NT2/D1 (cell line): ENCODE measurements around the gene STX11.

Experiments used
- DNase-seq: peaks from one replicate; pipeline ENCODE4 v3.0.0-alpha.2; 2011; ENCODE audit warnings: low read depth, low spot score
- H3K27me3 ChIP-seq: 2 replicates; pipeline ENCODE4 v1.6.0; 2011; ENCODE audit warnings: mild to moderate bottlenecking; ENCODE audit not compliant: insufficient read length, insufficient read depth
- H3K36me3 ChIP-seq: 2 replicates; pipeline ENCODE4 v1.6.1; 2011; ENCODE audit warnings: mild to moderate bottlenecking, low read length, mixed read lengths; ENCODE audit not compliant: insufficient read depth, insufficient read length
- H3K4me1 ChIP-seq: 2 replicates; pipeline ENCODE4 v1.5.1; 2011; ENCODE audit not compliant: insufficient read depth, insufficient read length
- H3K4me3 ChIP-seq: 2 replicates; pipeline ENCODE4 v1.5.1; 2011; ENCODE audit warnings: low read depth; ENCODE audit not compliant: insufficient read length
- H3K9ac ChIP-seq: 2 replicates; pipeline ENCODE4 v1.6.0; 2011; ENCODE audit warnings: low read depth; ENCODE audit not compliant: insufficient read length
- H3K9me3 ChIP-seq: 2 replicates; pipeline ENCODE4 v1.5.1; 2011; ENCODE audit warnings: mild to moderate bottlenecking, low read length; ENCODE audit not compliant: insufficient read depth
- SUZ12 ChIP-seq: IDR thresholded peaks from 2 replicates; pipeline ENCODE4 v1.6.1; 2011; ENCODE audit not compliant: insufficient read length, insufficient read depth; ENCODE audit errors: extremely low read depth
- YY1 ChIP-seq: IDR thresholded peaks from 2 replicates; pipeline ENCODE4 v1.6.1; 2011; ENCODE audit not compliant: insufficient read length, insufficient read depth
- ZNF274 ChIP-seq: IDR thresholded peaks from 2 replicates; pipeline ENCODE4 v1.6.1; 2011; ENCODE audit warnings: mild to moderate bottlenecking, low read depth, low read length

STX11 gene

DNA sequence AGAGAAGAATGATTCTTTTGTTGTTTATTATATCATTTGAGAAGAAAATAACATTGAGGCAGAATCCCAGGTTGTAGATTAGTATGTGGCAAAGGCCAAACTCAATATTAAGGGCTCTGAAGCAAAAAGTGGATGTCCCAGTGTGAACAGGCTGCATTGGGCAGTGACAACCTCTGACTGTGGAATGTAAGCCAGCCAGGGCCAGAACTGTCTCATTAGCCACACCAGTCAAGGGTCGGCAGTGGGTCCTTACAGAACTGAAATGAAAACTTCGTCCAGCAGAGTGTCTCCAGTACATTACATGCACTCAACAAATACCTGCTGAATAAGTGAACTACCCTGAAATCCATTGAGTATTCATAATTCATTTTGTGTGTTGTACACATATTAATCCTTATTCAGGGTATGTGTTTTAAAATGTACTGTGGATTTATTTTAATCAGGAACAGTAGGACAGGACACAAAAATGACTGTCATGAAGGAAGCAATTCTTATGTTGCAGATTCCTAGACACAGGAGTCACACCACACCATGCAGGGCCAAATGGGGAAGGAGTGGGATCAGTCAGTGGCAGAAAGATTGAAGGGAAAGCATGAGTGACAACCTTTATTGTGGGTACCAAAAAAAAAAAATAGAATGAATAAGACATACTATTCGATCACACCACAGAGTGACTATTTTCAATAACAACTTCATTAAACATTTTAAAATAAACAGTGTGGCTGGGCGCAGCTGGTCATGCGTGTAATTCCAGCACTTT lies 69.9 kb downstream of the STX11 start:
- Histone ChIP-seq H3K4me3 (no peak overlapping the region), H3K36me3 (no peaks in the 10 kb centered on the region), H3K9ac (no peak overlapping the region), H3K4me1 (no peaks in the 10 kb centered on the region), H3K27me3 (no peaks in the 10 kb centered on the region), H3K9me3 (no peaks in the 10 kb centered on the region; the same call in 1 of the 2 replicates)
- TF ChIP-seq YY1 (no peak), ZNF274 (no peak), SUZ12 (no peak)
- no peak for DNase-seq

DNA sequence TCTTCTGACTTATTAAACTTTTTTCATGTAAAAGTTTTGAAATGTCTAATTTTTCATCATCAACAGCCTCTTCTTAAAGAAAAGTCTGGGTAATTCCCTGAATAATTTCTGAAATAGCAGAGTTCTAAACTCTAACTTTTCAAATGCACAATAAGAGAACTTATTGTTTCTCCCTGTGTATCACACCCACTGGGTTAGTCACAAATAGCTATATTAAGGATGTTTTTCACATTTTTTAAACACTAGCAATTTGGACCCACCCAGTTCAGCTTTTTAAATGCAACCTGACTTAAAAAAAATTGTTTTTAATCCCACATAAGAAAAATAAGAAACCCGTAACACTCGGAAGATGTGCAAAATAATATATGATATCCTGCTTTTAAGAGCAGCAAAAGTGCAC lies 73.4 kb downstream of the STX11 start:
- TF ChIP-seq ZNF274 = no peak
- TF ChIP-seq YY1 = no peak
- no peak for TF ChIP-seq SUZ12
- H3K9ac ChIP-seq = no peak overlapping the region
- no peak for DNase-seq
- H3K36me3 ChIP-seq = no peaks in the 10 kb centered on the region
- H3K27me3 ChIP-seq = no peaks in the 10 kb centered on the region
- H3K4me3 ChIP-seq = no peak overlapping the region
- no peaks in the 10 kb centered on the region for H3K9me3 ChIP-seq
- no peaks in the 10 kb centered on the region for H3K4me1 ChIP-seq

DNA sequence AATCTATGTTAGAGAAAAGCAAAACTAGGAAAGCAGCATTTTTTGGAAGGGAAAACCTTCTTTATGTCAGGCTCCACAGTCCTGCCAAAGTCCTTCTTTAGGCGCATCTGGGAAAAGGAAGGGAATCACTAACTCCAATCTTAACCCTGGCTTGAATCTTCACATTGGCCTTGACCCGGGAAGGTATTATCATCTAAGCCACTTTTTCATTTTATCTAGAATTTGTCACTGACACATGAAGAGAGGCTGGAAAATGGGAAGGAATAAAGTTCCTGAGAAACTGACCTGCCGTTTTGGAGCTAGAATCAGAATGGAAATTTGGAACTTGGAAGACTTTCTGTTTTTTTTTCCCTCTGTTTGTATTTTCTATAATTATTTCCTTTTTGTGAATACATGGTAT lies 81.4 kb downstream of the STX11 start:
- H3K36me3 ChIP-seq = no peaks in the 10 kb centered on the region
- TF ChIP-seq ZNF274 = no peak
- no peak for TF ChIP-seq SUZ12
- TF ChIP-seq YY1 = no peak
- H3K4me3 ChIP-seq = no peak overlapping the region
- peaks cover 19% of the 10 kb centered on the region; the same call in 1 of the 2 replicates for H3K9me3 ChIP-seq
- no peak for DNase-seq
- no peaks in the 10 kb centered on the region for H3K4me1 ChIP-seq
- no peak overlapping the region for H3K9ac ChIP-seq
- no peaks in the 10 kb centered on the region for H3K27me3 ChIP-seq

GRCh38 chr6:144232176-144232831 lies 82.0 kb downstream of the STX11 start:
- no peak for DNase-seq
- TF ChIP-seq ZNF274 (no peak), SUZ12 (no peak), YY1 (no peak)
- no peak overlapping the region for H3K9ac ChIP-seq
- H3K9me3 ChIP-seq = peaks cover 19% of the 10 kb centered on the region; the same call in 1 of the 2 replicates
- no peaks in the 10 kb centered on the region for H3K4me1 ChIP-seq
- H3K4me3 ChIP-seq = no peak overlapping the region
- no peaks in the 10 kb centered on the region for H3K27me3 ChIP-seq
- no peaks in the 10 kb centered on the region for H3K36me3 ChIP-seq

- no peaks in the 10 kb centered on the region for H3K36me3 ChIP-seq
- no peak for DNase-seq
- H3K4me3 ChIP-seq = no peak overlapping the region
- no peaks in the 10 kb centered on the region for H3K27me3 ChIP-seq
- H3K9me3 ChIP-seq = peaks cover 19% of the 10 kb centered on the region; the same call in 1 of the 2 replicates
- H3K4me1 ChIP-seq = no peaks in the 10 kb centered on the region
- no peak overlapping the region for H3K9ac ChIP-seq
- no peak for TF ChIP-seq ZNF274
- no peak for TF ChIP-seq YY1
These were observed 82.5 kb downstream of the STX11 start for GRCh38 chr6:144232832-144233230.

DNA sequence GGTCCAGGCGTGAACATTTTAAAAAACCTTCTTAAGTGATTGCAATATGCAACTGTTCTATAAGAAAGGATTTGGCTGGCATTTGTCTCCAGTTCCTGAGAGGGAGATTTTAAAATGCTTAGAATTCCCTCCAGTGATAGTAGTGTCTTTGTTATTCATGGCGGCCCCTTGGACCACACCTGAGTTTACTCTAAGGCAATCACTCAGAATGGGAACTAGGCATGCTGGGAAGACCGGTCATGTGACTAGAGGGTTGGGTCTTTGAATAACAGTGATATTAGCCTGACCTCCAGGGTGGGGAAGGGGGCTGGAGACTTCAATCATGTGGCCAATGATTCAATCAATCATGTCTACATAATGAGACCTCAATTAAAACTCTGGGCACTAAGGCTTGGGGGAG lies 84.1 kb downstream of the STX11 start:
- Histone ChIP-seq H3K27me3 (no peaks in the 10 kb centered on the region), H3K36me3 (no peaks in the 10 kb centered on the region), H3K9me3 (peaks cover 26% of the 10 kb centered on the region; the same call in 1 of the 2 replicates), H3K9ac (no peak overlapping the region), H3K4me3 (no peak overlapping the region), H3K4me1 (no peaks in the 10 kb centered on the region)
- TF ChIP-seq YY1 (no peak), SUZ12 (no peak)
- DNase-seq = peak; percentile 22

GRCh38 chr6:144234935-144235334 lies 84.6 kb downstream of the STX11 start:
- peaks cover 26% of the 10 kb centered on the region; the same call in 1 of the 2 replicates for H3K9me3 ChIP-seq
- DNase-seq = no peak
- H3K36me3 ChIP-seq = no peaks in the 10 kb centered on the region
- H3K4me1 ChIP-seq = no peaks in the 10 kb centered on the region
- TF ChIP-seq SUZ12 = no peak
- TF ChIP-seq YY1 = no peak
- no peak for TF ChIP-seq ZNF274
- no peak overlapping the region for H3K4me3 ChIP-seq
- no peak overlapping the region for H3K9ac ChIP-seq
- no peaks in the 10 kb centered on the region for H3K27me3 ChIP-seq
